DMS153 treated with DMSO at 0.1 percent for 48 hours (cell line): ENCODE data around the gene CYP2J2.
"Not testable (repeated sequence)": the region's sequence is repeated elsewhere in the genome, so short reads cannot be mapped to it uniquely, and the experiment has no call there.

ENCODE experiments used
- DNase-seq: peaks from one replicate; lab custom pipeline; 2025; ENCODE audit not compliant: unreplicated experiment; lab: John Stamatoyannopoulos, UW

The CYP2J2 gene

DNA sequence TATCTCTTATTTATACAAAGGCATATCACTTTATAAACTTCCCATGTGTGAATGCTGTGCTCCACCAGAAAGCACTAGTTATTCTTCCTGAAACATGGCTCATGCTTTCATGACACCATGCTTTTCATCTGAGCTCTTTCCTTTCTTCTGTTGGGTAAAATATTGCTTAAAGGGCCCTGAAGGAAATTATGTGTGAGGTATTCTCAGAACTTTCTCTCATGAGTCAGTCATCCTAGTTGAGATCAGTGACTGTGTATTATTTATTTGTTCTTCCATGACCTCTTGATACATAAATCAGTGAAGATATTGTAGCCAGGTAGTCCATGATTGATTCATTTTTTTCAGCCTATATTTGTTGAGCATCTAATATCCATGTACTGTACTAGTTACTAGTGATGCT lies 54.8 kb downstream of the CYP2J2 start:
- no peak for DNase-seq

DNA sequence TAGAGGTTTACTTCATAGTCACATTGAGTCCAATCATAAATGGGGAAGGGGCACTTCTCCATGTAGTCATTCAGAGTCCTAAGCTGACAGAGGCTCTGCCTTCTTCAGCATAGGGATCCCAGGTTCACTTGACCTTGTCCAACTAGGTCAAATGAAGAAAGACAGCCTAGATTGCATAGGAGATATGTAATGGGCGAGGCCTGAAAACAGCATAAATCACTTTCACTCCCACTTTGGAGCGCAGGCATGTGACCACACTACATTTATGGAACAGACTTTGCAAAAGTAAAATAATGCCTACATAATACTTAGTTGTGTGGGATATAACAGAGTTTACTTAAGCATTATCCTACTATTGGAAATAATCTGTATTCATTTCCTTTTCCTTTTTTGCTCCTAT lies 60.1 kb downstream of the CYP2J2 start:
- DNase-seq, result no peak

DNA sequence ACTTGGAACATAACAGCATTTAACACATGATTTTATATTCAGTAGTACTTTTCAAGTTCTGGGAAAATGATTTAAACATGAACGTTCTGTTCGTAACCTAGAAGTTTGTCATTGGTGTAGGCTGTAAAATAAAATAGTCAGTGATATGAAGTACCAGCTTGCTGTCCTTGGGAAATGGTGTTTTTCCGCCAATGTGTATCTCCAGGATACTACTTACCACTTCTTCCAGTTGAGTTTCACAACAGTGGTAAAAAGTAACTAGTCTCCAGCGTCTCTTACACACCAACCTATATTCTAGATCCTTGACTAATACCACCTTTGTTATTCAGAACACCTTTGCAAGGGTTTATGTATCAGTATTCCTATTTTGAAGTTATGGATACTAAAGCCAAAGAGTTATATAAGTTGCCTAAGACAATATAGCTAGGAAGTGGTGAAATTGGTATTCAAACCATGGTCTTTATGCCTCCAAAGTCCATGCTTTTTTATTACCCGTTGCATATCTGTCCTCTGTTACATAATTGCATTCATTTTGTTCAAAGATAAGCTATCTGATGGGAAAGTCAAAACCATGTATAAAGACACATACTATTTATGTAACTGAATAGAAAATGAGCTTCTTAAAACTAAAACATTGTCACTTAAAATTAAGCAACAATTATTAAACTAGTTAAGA lies 68.8 kb downstream of the CYP2J2 start:
- no peak for DNase-seq

DNA sequence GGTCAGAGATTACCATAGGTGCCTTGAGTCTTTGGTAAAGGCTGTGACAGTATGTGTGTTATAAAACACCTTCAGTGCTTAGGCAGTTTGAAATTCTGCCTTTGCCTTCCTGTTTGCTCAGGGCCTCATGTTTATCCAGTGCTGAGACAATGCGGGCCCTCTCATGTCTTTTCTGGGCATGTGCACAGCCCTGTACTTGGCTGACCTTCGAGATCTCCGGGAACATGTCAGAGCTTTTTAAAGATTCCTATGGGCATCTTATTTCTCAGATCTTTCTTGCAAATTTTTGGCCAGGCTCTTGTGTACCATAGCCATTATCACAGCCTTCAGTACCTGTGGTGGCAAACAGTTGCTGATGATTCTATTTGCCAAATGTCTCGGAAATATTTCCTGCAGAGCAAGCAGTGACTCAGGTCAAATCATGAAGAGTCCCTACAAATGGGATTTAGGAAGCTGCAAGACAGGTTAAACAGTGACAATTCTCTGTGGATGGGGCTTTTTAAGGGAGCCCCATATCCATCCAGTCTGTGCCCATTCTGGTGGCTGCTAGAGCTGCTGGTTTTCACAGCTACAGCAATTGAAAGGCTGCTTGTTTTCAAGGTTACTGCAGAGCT lies 69.7 kb downstream of the CYP2J2 start:
- DNase-seq, result peak; percentile 69

DNA sequence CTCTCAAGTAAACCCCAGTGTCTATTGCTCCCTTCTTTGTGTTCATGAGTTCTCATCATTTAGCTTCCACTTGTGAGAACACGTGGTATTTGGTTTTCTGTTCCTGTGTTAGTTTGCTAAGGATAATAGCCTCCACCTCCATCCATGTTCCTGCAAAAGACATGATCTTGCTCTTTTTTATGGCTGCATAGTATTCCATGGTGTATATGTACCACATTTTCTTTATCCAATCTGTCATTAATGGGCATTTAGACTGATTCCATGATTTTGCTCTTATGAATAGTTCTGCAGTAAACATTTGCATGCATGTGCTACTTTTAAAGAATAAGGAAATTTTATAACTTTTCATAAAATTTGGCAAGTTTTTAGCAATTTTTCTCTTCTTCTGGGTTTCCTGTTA lies 71.3 kb downstream of the CYP2J2 start:
- not testable (repeated sequence) for DNase-seq

DNA sequence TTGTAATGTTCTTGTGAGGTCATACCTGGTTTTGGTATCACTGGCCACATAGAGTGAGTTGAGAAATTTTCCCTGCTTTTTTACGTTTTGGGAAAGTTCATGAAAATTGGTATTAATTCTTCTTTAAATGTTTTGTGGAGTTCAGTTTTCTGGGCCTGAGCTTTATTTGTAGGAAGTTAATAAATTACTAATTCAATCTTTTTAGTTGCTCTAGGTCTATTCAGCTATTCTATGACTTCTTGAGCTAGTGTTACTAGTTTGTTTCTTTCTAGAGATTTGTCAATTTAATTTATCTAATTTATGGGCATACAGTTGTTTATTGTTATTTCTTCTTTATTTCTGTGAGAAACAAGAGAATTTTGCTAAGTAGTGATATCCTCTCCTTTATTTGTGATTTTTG lies 74.5 kb downstream of the CYP2J2 start:
- DNase-seq, result no peak

DNA sequence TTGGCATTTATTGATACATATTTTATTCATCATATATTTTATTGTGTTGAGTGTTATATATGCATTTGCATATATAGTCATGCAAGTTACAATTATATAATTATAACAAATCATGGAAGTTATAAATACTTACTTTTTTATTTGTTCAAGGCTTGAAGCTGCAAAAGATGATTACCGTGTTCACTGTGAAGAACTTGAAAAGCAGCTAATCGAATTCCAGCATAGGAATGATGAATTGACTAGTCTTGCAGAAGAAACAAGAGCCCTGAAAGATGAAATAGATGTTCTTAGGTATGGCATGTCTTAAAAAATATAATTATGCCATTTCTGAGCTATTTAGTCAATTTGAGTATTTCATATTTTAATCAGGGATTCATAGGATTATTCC lies 79.7 kb downstream of the CYP2J2 start:
- no peak for DNase-seq

DNA sequence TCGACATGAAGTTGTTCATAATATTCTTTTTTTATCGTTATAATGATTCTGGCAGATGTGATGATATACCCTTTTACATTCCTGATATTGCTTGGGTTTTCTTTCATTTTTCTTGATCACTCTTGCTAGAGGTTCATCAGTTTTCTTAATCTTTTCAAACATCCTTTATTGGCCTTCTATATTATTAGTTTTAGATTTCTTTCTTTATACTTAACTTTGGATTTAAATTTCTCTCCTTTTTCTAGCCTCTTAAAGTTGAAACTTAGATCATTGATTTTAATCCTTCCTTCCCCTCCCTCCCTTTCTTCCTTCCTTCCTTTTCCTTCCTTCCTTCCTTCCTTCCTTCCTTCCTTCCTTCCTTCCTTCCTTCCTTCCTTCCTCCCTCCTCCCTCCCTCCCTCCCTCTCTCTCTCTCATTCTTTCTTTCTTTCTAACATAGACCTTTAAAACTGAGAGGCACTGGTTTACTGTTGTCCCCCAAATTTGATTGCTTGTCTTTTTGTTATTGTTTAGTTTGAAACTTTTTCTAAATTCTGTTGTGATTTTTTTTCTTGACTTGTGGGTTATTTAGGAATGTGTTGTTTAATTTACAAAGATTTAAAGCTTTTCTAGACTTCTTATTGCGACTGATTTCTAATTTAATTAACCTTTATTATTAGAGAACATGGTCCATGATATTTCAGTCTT lies 80.2 kb downstream of the CYP2J2 start:
- DNase-seq, result no peak

DNA sequence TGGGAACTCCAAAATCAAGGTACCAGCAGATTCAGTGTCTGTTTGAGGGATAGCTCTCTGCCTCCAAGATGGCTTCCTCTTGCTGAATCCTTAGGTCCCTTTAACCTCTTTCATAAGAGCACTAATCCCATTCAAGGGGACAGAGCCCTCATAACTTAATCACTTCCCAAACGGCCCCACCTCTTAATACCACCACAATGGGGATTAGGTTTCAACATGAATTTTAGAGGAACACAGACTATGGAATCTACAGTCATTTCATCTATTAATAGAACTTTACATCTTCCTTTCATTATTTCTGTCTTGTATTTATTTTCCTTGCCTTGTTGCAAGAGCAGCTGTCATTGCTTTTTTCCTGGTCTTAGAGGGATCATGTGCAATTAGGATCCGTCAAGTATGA lies 81.5 kb downstream of the CYP2J2 start:
- DNase-seq, result no peak
